ENCODE data around the gene SLC24A5. TPM values are rescaled to one million over a fixed set of nuclear protein-coding genes. Genes with fewer than 3 reads are reported as not detected.

SLC24A5 gene
- total and polyA plus RNA-seq, 2 donors (not counting 1 experiment from before 2014, with no cell fraction given) = not detected

DNA sequence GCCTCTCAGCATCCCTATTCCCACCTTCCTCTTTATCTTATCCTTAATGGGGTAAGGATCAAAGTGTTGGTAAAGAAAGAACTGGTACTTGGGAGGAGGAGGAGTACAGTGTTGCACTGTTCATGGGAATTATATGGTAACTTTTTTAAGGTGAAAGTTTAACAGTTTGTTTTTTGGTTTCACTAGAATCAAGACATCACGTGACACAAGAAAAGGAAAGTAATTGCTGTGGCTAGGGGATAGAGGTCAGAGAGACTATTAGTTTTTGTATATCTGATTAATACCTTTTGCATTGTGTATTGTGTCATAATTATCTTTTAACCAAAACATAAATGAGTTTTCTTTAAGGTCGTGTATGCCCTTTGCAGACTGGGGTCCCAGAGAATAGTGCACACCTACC lies 23.5 kb upstream of the SLC24A5 start:
- Histone ChIP-seq H3K4me1 (ENCODE audit: control insufficient read depth in 2 of 2, insufficient read depth in 2 of 2, low read length in 2 of 2) (no peaks in the 10 kb centered on the region), H3K27ac (ENCODE audit: low read length in 2 of 2) (no peak overlapping the region), H3K9me3 (ENCODE audit: control extremely low read depth in 1 of 3, control insufficient read depth in 2 of 3, insufficient read depth in 1 of 3, low read length in 2 of 3) (no peaks in the 10 kb centered on the region), H3K4me2 (replicated peaks; ENCODE audit: low read depth, low read length, poor library complexity, severe bottlenecking) (no peak overlapping the region), H3K27me3 (replicated peaks in 1 of 4; ENCODE audit: control extremely low read depth in 1 of 4, control insufficient read depth in 3 of 4, insufficient read depth in 4 of 4, low read length in 3 of 4) (peaks cover 0 to 3% (median 0%) of the 10 kb centered on the region in 4 experiments), H3K79me2 (ENCODE audit: control insufficient read depth, insufficient read depth, low read length) (no peaks in the 10 kb centered on the region), H3K9ac (ENCODE audit: low read length) (no peak overlapping the region), H2AFZ (ENCODE audit: insufficient read depth, low read depth, low read length, poor library complexity, severe bottlenecking) (no peak overlapping the region), H4K20me1 (ENCODE audit: control insufficient read depth, insufficient read depth, low read length, poor library complexity, severe bottlenecking) (no peaks in the 10 kb centered on the region), H3K36me3 (replicated peaks in 1 of 2; ENCODE audit: control extremely low read depth in 1 of 2, control insufficient read depth in 1 of 2, extremely low read depth in 1 of 2, insufficient read depth in 2 of 2, low read length in 1 of 2) (no peaks in the 10 kb centered on the region), H3K4me3 (ENCODE audit: control extremely low read depth in 1 of 5, extremely low read depth in 1 of 5, insufficient read depth in 1 of 5, low read depth in 2 of 5, low read length in 4 of 5) (no peak overlapping the region)
- Mint-ChIP-seq H3K9me3 (ENCODE audit: insufficient read depth) (no peaks in the 10 kb centered on the region), H3K27ac (no peak overlapping the region), H3K4me3 (no peak overlapping the region), H3K27me3 (no peaks in the 10 kb centered on the region), H3K4me1 (no peaks in the 10 kb centered on the region)
- intact Hi-C loops (cut with micrococcal nuclease) = no loop called here
- DNase-seq = no peak
- CTCF ChIA-PET = no interaction called here
- WGBS (ENCODE audit: insufficient coverage) = no CpG with 5 or more reads among the region's 2 CpGs
- POLR2A ChIA-PET = no interaction called here
- no peak for TF ChIP-seq EZH2 (IDR thresholded peaks at IDR 0.05; ENCODE audit: borderline replicate concordance, insufficient read depth, low read depth, low read length, poor library complexity, severe bottlenecking)
- TF ChIP-seq, protein P1, sequence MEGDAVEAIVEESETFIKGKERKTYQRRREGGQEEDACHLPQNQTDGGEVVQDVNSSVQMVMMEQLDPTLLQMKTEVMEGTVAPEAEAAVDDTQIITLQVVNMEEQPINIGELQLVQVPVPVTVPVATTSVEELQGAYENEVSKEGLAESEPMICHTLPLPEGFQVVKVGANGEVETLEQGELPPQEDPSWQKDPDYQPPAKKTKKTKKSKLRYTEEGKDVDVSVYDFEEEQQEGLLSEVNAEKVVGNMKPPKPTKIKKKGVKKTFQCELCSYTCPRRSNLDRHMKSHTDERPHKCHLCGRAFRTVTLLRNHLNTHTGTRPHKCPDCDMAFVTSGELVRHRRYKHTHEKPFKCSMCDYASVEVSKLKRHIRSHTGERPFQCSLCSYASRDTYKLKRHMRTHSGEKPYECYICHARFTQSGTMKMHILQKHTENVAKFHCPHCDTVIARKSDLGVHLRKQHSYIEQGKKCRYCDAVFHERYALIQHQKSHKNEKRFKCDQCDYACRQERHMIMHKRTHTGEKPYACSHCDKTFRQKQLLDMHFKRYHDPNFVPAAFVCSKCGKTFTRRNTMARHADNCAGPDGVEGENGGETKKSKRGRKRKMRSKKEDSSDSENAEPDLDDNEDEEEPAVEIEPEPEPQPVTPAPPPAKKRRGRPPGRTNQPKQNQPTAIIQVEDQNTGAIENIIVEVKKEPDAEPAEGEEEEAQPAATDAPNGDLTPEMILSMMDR (IDR thresholded peaks at IDR 0.05) = no peak
- no peak for ATAC-seq (ENCODE audit: low read depth)

DNA sequence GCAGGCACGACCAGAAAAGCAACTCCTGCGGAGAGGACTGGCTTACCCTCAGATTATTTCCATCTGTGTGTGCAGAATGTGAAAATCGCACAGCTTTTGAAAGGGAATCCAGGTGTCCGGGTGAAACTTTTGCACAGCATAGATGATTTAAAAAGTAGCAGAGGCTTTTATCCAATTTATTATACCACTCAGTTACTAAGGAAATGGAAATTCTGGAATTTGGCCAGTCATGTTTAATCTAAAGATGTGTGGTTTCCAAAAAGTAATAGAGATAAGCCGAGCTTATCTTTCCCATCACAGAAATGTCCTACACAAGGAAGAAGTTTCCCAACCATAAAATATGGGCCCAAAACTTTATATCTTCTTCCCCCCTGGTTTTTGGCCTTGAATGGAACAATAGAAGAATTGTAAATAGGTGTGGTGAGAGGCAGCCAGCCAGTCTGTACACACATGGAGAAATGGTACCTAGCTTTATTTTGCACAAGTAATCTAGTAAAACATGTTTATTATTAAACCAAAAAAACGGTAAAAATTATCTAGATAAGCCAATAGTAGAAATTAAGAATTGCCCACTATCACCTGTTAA lies 19.3 kb upstream of the SLC24A5 start:
- no peaks in the 10 kb centered on the region for H3K9me3 Mint-ChIP-seq (ENCODE audit: insufficient read depth)
- Histone ChIP-seq H3K9ac (ENCODE audit: low read length) (no peak overlapping the region), H3K4me1 (ENCODE audit: control insufficient read depth in 2 of 2, insufficient read depth in 2 of 2, low read length in 2 of 2) (no peaks in the 10 kb centered on the region), H3K4me2 (replicated peaks; ENCODE audit: low read depth, low read length, poor library complexity, severe bottlenecking) (no peak overlapping the region), H3K27ac (ENCODE audit: low read length in 2 of 2) (no peak overlapping the region), H2AFZ (ENCODE audit: insufficient read depth, low read depth, low read length, poor library complexity, severe bottlenecking) (no peak overlapping the region), H3K27me3 (replicated peaks in 1 of 4; ENCODE audit: control extremely low read depth in 1 of 4, control insufficient read depth in 3 of 4, insufficient read depth in 4 of 4, low read length in 3 of 4) (peaks cover 0 to 4% (median 1%) of the 10 kb centered on the region in 4 experiments), H3K36me3 (replicated peaks in 1 of 2; ENCODE audit: control extremely low read depth in 1 of 2, control insufficient read depth in 1 of 2, extremely low read depth in 1 of 2, insufficient read depth in 2 of 2, low read length in 1 of 2) (no peaks in the 10 kb centered on the region), H3K9me3 (ENCODE audit: control extremely low read depth in 1 of 3, control insufficient read depth in 2 of 3, insufficient read depth in 1 of 3, low read length in 2 of 3) (no peaks in the 10 kb centered on the region), H4K20me1 (ENCODE audit: control insufficient read depth, insufficient read depth, low read length, poor library complexity, severe bottlenecking) (no peaks in the 10 kb centered on the region), H3K79me2 (ENCODE audit: control insufficient read depth, insufficient read depth, low read length) (no peaks in the 10 kb centered on the region), H3K4me3 (ENCODE audit: control extremely low read depth in 1 of 5, extremely low read depth in 1 of 5, insufficient read depth in 1 of 5, low read depth in 2 of 5, low read length in 4 of 5) (no peak overlapping the region)
- TF ChIP-seq, protein P1 (IDR thresholded peaks at IDR 0.05) = no peak
- TF ChIP-seq EZH2 (IDR thresholded peaks at IDR 0.05; ENCODE audit: borderline replicate concordance, insufficient read depth, low read depth, low read length, poor library complexity, severe bottlenecking) = no peak
- ChIA-PET CTCF (no interaction called here), POLR2A (no interaction called here)
- intact Hi-C loops (cut with micrococcal nuclease) = no loop called here
- H3K27me3 Mint-ChIP-seq = peaks cover 10% of the 10 kb centered on the region
- no peak overlapping the region for H3K4me3 Mint-ChIP-seq
- no peaks in the 10 kb centered on the region for H3K4me1 Mint-ChIP-seq
- WGBS (ENCODE audit: insufficient coverage) = 94% methylated on average over 3 of the region's 6 CpGs
- H3K27ac Mint-ChIP-seq = no peak overlapping the region
- ATAC-seq (ENCODE audit: low read depth) = no peak
- no peak for DNase-seq

Data from B cell (primary cell).